ENCODE data around the gene SYT8.

SYT8 gene

DNA sequence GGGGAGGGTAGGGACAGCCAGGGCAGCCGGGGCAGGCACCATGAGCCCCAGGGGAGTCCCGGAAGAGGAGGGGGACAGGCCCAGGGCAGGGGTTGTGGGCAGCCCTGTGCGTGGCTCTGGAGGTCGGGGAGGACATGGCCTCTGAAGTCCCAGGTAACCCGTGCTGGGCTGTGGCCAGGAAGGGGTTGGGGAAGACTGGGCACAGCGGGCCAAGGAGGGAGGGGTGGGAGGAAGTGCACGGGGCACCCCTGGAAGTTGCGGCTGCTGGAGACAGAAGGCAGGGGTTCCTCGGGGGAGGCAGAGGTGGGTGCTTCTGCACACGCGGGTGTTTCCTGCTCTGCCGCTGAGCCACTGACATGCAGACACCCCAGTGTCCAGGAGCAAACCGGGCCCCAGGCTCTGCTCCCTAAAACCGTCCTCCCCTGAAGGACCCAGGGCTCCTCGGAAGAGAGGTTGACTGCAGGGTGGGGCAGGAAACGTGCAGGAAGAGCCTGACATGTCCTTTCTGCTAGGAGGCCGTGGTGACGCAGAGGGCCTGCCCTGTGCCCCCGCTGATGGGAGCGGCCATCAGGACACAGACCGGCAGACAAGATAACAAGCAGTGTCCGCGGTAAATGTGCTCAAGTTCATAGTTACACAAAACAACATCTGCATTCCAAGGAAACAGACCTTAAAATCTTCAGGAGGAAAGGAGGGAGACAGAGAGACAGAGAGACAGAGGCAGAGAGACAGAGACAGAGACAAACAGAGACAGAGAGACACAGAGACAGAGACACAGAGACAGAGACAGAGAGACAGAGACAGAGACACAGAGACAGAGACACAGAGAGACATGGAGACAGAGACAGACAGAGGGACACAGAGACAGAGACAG is 9.7 kb downstream of the SYT8 start:
- in situ Hi-C loops (cut with MboI; ENCODE audit: low sequenced_read_pairs): no loop called here

DNA sequence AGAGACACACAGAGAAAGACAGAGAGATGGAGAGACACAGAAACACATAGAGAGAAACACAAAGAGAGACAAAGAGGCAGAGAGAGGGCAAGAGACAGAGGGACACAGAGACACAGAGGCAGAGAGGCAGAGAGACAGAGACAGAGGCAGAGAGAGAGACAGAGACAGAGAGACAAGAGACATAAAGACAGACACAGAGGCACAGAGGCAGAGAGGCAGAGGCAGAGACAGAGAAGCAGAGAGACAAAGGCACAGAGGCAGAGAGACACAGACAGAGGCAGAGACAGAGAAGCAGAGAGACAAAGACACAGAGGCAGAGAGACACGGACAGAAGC is 10.3 kb downstream of the SYT8 start:
- in situ Hi-C loops (cut with MboI; ENCODE audit: low sequenced_read_pairs): no loop called here

GRCh38 chr11:1845561-1846452 is 11.0 kb downstream of the SYT8 start:
- in situ Hi-C loops (cut with MboI; ENCODE audit: low sequenced_read_pairs): no loop called here

GRCh38 chr11:1846453-1846932 is 11.7 kb downstream of the SYT8 start:
- in situ Hi-C loops (cut with MboI; ENCODE audit: low sequenced_read_pairs): no loop called here

DNA sequence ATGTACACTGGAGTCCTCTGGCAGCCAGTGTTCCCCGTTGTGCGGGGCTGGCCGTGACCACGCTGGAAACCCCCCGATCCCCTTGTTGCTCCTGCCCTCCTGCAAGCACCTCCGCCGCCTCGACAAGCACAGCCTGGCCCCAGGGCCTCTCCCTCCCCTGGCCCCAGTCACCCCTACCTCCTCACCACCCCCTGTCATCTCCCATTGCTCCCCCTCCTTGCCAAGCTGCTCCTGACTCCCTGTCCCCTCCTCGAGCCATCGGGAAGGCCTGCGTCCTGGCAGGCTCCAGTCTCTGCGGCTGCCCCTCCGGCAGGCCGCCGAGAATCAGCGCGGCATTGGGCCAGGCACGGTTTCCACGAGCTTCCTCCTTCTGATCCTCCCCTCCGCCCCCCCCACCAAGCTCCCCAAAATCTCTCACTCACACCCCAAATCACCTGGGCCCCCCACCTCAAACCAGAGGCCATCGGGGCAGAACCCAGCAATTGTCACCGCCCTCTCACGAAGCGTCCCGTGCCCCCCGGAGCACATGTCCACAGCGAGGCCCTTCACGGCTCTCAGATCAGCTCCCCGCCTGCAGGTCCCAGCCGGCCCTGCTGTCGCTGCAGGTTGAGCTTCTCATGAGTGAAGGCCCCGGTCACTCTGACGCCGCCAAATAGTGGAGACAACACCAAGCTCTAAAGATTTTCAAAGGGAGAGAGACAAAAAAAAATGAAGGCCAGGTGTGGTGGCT is 12.4 kb downstream of the SYT8 start:
- in situ Hi-C loops (cut with MboI; ENCODE audit: low sequenced_read_pairs): no loop called here

DNA sequence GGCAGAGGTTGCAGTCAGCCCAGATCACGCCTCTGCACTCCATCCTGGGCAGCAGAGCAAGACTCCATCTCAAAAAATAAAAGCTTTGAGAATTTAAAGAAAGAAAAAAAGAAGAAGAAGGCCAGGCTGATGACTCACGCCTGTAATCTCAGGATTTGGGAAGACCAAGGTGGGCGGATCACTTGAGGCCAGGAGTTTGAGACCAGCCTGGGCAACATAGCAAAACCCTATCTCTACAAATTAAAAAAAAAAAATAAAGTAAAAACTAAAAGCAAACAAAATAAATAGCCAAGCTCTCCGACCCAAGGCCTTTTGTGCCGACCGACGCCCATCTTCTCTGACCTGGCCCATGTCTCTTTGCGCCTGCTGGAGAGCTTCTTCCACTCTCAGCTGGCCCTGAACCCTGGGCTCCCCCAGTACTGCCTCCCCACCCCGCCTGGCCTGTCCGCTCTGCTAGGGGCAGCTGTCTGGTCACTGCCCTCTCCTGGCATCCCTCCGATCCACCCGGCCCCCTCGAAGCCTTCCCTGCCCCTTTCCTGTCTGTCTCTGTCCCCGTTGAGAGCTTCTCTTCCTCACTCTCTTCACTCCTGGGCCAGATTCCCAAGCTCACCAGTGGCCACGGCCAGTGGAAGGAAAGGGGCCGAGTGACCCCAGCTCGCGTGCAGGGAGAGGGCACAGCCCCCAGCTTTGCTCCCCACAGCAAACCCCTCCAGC is 13.3 kb downstream of the SYT8 start:
- in situ Hi-C loops (cut with MboI; ENCODE audit: low sequenced_read_pairs): no loop called here

- in situ Hi-C loops (cut with MboI; ENCODE audit: low sequenced_read_pairs): no loop called here
These were observed 14.0 kb downstream of the SYT8 start for GRCh38 chr11:1848640-1849430.

GRCh38 chr11:1851468-1852180 is 16.8 kb downstream of the SYT8 start:
- in situ Hi-C loops (cut with MboI; ENCODE audit: low sequenced_read_pairs): no loop called here

- in situ Hi-C loops (cut with MboI; ENCODE audit: low sequenced_read_pairs): no loop called here
These were observed 17.6 kb downstream of the SYT8 start for GRCh38 chr11:1852271-1852876.

DNA sequence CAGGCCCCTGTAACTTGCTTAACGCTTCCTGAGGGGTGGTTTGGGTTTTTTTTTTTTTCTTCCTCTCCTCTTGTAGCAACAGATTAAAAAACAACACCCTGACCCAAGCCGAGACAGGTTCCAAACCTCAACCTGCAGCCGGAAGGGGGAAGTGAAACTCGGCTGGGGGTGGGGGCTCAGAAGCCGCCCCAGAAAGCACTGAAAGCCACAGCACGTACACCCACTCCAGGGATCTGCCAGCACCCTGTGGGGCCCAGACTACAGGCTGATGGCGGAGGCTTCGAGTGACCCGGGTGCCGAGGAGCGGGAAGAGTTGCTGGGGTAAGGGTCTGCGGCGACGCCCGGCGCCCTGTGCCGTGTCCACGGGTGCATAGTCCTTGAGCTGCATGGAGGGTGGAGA is 18.1 kb downstream of the SYT8 start, which contains the start of gene LSP1:
LSP1 (plus strand) TSS at position 208 of the 400 bp plus-strand sequence; CDS start at position 269, 61 bp downstream.
- in situ Hi-C loops (cut with MboI; ENCODE audit: low sequenced_read_pairs): no loop called here

- in situ Hi-C loops (cut with MboI; ENCODE audit: low sequenced_read_pairs): no loop called here
These were observed 18.8 kb downstream of the SYT8 start for GRCh38 chr11:1853376-1854131.

- in situ Hi-C loops (cut with MboI; ENCODE audit: low sequenced_read_pairs): no loop called here
These were observed 19.6 kb downstream of the SYT8 start for GRCh38 chr11:1854132-1854948.

DNA sequence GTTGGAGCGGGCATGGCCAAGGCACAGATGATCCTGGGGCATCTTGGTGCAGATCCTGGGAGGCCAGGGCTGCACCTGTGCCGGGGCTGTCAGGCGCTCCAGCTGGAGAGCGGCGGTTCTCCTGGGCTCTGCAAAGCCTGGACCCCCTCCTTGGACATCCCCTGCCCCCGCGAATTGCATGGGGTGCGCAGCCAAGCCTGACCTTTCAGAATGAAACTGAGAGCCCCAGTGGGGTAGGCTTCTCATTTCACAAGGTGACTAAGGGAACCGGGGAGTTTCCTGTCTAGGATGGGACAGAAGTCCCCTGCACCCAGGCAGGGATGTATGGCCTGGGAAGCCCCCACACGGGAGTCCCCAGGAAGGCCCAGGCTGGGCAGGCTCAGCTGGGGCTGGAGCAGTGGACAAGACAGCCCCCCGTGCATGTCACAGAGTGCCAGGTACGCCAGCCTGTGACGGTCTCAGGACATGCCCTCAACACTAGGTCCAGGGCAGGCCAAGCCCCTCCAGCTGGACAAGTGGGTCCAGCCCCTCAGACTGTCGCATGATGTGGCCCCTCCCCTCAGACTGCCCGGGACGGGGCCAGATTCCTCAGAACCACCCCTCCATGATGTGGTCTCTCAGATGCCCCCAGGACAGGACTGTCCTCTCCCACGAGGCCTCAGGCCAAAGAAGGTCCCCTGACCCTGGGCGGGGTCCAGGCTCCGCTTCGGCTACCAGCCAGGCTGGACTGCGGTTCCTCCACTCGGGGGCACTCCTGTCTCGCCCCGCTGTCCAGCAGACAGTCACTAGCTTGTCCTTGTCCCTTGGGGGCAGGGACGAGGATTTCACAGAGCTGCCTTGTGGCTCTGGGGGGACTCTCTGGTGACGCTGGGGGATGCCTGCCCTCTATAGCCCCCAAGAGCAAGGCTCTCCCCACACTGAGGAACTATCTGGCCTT is 20.4 kb downstream of the SYT8 start:
- in situ Hi-C loops (cut with MboI; ENCODE audit: low sequenced_read_pairs): no loop called here

- in situ Hi-C loops (cut with MboI; ENCODE audit: low sequenced_read_pairs): no loop called here
These were observed 21.1 kb downstream of the SYT8 start for GRCh38 chr11:1855886-1856265.

DNA sequence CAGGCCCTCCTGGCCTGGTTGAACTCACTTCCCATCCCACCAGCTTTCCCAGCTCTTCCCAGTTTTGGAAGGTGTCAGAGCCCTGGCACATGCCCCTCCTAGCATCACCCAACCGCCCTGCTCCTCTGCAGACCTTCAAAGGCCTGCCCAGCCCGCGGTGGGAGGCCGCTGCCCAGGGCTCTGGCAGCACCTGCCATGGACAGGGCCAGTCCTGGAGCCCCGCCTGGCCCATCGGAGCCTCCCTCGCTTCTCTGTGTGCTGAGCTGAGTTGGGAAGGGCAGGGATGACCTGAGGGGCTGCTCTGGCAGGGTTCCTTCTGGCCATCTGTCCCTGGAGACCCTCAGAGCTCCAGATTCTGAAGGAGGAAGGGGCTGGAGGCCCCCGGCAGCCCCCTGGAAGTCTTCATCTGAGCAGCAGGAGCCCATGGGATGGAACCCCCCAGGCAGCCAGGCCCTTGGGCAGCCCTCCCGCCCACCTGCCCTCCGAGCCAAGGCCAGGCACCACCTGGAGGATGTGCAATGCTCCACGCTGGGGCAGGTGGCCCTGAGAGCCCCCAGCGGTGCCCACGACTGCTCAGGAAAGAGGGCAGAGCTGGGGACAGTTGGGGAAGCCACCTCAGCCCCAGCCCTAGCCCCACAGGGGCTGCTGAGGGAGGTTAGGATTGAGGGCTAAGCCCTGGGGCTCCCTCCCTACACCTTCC is 21.7 kb downstream of the SYT8 start:
- in situ Hi-C loops (cut with MboI; ENCODE audit: low sequenced_read_pairs): no loop called here

Measured in hTERT RPE-1 (cell line).